PC-9 (cell line): ENCODE results near the gene RNF7.

ENCODE experiments used
- CTCF ChIP-seq: fragments of 200-600 bp; sonication (generic); conservative IDR thresholded peaks from 2 replicates; pipeline ENCODE4 v1.6.1; 2017; ENCODE audit warnings: mixed run types, antibody characterized with exemption, mild to moderate bottlenecking, moderate library complexity
- EZH2 ChIP-seq: fragments of 200-600 bp; sonication (generic); IDR thresholded peaks from 2 replicates; pipeline ENCODE4 v1.8.0; 2017; ENCODE audit warnings: antibody characterized with exemption, low read depth

DNA sequence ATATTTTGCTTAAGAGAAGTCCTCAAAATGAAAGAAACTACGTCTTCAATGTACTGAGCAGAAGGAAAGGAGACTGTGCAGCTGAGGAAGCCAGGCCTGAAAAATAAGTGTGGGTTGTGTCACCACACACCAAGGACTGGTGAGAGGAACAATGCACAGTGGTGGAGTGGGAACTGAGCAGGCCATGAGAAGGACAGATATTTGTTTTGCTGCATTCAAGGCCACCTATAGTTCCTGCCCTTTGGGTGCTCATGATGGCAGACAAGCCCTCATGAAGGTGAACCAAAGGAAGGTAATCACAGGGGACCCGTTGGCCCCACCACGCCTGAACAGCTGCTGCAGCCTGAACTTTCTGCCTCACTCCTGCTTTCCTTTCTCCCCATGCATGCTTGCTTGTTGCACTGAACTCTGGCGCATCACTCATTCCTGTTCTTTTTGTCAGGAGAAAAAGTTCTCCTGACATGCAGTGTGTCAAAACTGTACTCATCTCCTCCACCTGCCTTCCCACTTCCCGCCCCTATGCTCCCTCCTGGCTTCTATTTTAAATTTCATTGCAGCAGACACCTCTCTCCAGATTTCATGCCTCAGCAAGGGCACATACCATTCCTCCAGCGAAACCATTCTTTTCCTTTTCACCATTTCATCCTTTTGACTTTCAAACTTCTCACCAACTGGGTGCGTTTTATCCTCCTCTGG, 2.2 kb upstream of the RNF7 start:
- TF ChIP-seq CTCF (no peak), EZH2 (no peak)
